HG03457 (cell line): Measurements from ENCODE around the gene NCKAP1.
"Not testable (repeated sequence)": the region's sequence is repeated elsewhere in the genome, so short reads cannot be mapped to it uniquely, and the experiment has no call there.

ENCODE experiments used
- ATAC-seq: cut with Tn5 transposase; IDR thresholded peaks from one replicate; pipeline ENCODE4 v1.9.1; 2021; ENCODE audit warnings: moderate number of reproducible peaks; ENCODE audit not compliant: unreplicated experiment

Gene NCKAP1

DNA sequence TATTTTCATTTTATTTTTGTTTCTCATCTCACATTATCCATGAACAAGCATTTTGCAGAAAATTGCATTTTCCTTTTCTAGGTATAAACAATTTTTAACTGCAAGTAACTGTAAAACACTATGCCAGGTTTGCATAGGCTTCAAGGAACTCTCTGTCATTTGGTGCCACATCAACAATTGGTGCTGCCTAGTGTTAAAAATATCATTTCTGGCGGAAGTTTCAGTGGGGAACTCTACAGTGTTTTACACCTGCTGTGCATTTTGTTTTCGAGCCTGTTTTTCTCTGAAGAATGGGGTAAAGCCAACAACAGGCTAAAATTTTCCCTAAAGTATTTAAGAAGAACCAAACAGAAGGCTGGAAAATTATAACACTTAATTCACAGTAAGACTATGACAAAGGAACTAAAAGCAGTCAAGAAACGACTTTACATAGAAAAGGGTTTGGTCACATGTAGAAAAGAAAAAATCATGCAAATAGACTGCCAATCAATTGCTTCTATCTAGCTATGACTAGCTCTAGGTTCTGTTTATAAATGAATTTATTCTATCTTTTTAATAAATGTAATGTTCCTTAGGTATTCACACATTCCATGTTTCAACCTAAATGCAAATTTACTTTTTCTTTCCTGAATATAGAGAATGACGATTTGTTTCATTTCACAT is 150.4 kb downstream of the NCKAP1 start:
- no peak for ATAC-seq

GRCh38 chr2:182887093-182887492 is 151.2 kb downstream of the NCKAP1 start:
- no peak for ATAC-seq

GRCh38 chr2:182885771-182886170 is 152.5 kb downstream of the NCKAP1 start:
- no peak for ATAC-seq

- ATAC-seq, result no peak
Measured at GRCh38 chr2:182883451-182883850, 154.8 kb downstream of the NCKAP1 start.

- not testable (repeated sequence) for ATAC-seq
Measured at GRCh38 chr2:182880100-182880499, 158.2 kb downstream of the NCKAP1 start.

- ATAC-seq, result not testable (repeated sequence)
Measured at GRCh38 chr2:182876653-182877052, 161.6 kb downstream of the NCKAP1 start.

DNA sequence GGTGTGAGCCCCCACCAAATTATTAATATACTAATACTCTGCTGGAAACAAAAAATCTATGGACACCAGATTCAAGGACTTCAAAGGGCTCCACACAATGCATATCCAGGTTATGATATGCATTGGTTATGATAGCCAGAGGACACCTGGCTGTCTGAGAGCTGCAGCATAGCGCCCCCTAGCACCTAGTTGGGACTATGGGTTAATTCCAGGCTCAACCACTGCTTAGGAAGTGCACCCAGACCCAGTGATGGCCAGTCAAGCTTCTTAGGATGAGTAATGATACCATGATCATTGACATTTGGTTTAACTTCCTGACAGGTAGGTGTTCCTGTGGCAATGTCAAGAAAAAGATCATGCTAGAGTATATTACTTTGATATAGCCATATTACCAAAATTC is 168.0 kb downstream of the NCKAP1 start:
- ATAC-seq, result no peak

GRCh38 chr2:182868054-182868796 is 170.0 kb downstream of the NCKAP1 start:
- ATAC-seq, result no peak

- no peak for ATAC-seq
Measured at GRCh38 chr2:182867426-182868053, 170.7 kb downstream of the NCKAP1 start.

GRCh38 chr2:182866461-182867406 is 171.5 kb downstream of the NCKAP1 start, which contains the start of gene FRZB:
FRZB (minus strand) TSS chr2:182866637; CDS start chr2:182866552, 85 bp downstream.
- no peak for ATAC-seq

DNA sequence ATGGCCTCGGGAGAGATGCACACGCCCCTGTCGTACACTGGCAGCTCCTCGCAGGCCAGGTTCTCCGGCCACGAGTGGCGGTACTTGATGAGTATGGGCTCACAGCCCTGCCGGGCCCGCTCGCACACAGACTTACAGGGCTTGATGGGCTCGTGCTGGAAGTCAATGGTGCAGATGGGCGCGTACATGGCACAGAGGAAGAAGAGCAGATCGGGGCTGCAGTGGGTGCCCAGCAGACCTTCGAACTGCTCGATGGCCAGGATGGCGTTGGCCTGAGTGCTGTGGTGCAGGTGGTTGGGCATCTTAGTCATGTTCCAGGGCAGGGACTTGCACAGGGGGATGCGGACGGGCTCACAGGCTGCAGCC is 172.2 kb downstream of the NCKAP1 start:
- ATAC-seq, result no peak

DNA sequence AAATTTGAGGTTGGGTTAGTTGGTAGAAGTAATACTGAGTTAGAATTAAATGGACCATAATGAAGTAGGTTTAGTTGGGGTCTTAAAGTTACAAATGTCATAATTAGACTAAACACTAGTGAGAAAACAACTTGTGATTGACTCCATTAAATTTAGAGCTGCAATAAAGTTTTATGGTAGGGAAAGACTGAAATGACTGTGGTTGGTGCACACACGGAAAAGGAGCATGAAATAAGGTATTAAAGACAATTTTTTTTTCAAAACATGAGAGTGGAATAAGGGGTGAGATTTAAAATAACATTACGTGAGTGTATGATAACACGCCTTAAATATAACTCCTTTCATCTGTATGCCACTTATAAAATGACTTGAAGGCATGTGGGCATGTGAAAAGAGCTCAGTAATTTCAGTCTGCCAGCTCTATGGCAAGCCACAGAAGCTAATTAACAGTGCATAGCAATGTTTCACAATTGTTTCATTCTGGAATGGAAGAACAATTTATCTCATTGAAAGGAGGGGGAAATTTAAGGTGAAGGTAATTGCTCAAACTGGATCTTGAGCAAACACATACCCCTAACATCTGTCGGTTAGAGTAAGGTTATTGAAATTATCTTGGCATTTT is 173.2 kb downstream of the NCKAP1 start:
- ATAC-seq, result no peak

GRCh38 chr2:182863642-182864041 is 174.6 kb downstream of the NCKAP1 start:
- no peak for ATAC-seq

DNA sequence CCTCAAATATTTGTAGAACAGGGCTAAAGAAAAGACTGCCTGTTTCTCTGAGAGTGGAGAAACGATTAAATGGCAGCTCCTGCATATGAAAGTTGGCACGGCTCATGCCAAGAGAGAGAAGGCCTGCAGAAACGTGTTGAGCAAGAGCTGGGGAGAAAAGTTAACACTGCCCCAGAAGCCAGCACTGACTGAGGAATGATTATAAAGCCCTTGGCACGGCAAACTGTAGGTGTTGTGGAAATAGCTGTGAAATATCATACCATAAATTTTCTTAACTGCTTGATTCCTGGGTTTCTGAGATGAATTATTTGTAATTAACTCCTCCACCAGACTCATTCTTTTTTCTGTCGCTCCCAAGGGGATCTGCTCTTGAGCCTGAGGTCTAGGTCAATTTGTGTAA is 176.2 kb downstream of the NCKAP1 start:
- no peak for ATAC-seq

DNA sequence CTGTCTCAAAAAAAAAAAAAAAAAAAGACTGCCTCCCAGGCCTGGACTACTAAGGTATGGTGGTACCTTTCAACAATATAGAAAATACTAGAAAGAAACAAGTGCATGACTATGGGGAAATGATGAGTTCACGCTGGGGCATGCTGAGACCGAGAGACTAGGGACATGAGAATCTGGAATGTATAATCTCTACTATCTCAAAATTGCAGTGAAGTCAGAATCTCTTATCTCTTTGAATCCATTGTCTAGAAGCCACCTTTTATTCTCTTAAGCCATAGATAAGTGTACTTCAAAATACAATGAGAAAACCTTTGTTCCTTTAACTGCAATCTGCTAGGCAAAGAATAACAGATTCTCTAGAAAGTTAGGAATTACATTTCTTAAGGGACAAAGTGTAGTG is 177.4 kb downstream of the NCKAP1 start:
- no peak for ATAC-seq
